ENCODE data around the gene AMBRA1.

The AMBRA1 gene

DNA sequence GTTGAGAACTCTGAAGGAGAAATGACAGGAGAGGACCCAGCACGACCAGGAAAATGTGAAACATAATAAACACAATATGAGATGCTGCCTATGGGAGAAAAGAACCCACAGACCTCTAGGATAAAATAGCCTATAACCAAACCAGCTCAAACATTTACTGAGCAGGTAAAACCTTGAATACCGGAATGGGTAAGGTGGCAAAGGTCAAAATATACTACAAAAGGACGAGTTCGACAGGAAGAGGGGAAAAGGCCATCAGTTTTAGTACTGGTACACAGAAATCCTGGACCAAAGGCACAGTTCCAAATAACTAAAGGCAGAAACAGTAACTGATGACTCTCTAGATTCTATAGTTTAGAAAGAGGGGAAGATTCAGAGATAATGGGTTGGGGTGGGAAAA lies 96.3 kb downstream of the AMBRA1 start:
- Histone ChIP-seq H3K27ac (no peak overlapping the region), H3K9me3 (no peaks in the 10 kb centered on the region), H3K27me3 (no peaks in the 10 kb centered on the region), H3K4me1 (no peaks in the 10 kb centered on the region), H3K4me3 (no peak overlapping the region), H3K36me3 (peaks cover 9 to 23% (median 18%) of the 10 kb centered on the region in 3 donors)
- DNase-seq: no peak
- no peak for TF ChIP-seq CTCF (IDR thresholded peaks at IDR 0.05)
- intact Hi-C loops (cut with DNase I; ENCODE audit: low total_unique reads): no loop called here

DNA sequence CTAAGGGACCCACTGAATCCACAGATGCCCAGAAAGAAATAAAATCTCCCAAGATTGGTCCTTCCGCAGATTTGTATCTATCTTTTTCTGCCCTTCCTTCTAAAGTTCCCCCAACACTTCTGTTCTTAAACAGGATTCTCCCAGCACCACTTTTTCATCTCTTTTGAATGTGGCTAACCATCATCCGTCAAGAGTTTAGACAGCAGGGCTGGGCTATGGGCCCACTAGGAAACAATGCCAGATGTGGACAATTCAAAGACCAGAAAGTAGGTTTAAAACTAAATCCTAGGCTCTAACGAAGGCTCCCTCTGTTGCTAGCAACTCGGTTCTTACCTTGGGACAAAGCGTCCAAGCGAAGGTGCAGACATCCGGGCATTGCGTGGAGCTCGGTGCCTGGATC lies 100.0 kb downstream of the AMBRA1 start:
- Histone ChIP-seq H3K9me3 (no peaks in the 10 kb centered on the region), H3K4me3 (no peak overlapping the region), H3K27ac (no peak overlapping the region), H3K27me3 (no peaks in the 10 kb centered on the region), H3K4me1 (peaks cover 0 to 7% (median 3%) of the 10 kb centered on the region in 4 donors), H3K36me3 (peaks cover 9 to 38% (median 20%) of the 10 kb centered on the region in 3 donors)
- no peak for TF ChIP-seq CTCF (IDR thresholded peaks at IDR 0.05)
- DNase-seq: no peak
- intact Hi-C loops (cut with DNase I; ENCODE audit: low total_unique reads): no loop called here

- peaks cover 9 to 38% (median 20%) of the 10 kb centered on the region in 3 donors for H3K36me3 ChIP-seq
- DNase-seq: no peak
- intact Hi-C loops (cut with DNase I; ENCODE audit: low total_unique reads): no loop called here
- no peaks in the 10 kb centered on the region for H3K9me3 ChIP-seq
- no peaks in the 10 kb centered on the region for H3K27me3 ChIP-seq
- no peak for TF ChIP-seq CTCF (IDR thresholded peaks at IDR 0.05)
- no peak overlapping the region for H3K27ac ChIP-seq
- no peak overlapping the region for H3K4me3 ChIP-seq
- peaks cover 0 to 7% (median 3%) of the 10 kb centered on the region in 4 donors for H3K4me1 ChIP-seq
These were observed 101.3 kb downstream of the AMBRA1 start for GRCh38 chr11:46492532-46492931.

DNA sequence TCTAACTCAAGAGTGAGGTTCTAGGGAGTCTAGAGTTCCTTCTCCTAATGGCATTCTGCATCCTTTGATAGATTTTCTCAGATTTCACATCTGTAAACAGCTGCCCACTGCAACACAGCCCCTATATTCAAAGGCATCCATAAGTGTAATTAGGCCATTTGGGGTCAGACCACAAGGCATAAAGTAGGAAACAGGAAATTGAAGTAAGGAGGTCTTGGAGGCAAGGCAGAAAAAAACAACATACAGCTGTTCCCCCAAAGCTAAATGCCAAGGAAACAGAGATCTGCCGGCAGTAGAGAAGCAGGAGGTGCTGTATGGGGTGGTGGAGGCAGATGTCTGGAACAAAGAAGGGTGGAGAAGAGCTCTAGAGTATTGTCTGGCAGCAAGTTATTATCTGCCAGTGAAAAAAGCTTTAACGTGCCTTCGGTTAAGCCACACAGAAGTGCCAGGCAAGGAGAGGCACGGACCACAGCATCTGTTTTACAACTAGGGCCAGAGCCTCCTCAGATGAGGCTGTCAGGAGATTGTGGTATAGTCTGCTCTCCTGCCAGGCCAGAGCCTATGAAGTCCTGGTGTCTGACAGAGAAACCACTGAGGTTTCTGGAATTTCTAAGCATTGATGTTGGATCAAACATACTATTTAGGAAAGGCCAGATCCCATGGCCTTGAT lies 102.0 kb downstream of the AMBRA1 start:
- TF ChIP-seq CTCF (IDR thresholded peaks at IDR 0.05): no peak
- no peak for DNase-seq
- Histone ChIP-seq H3K27me3 (no peaks in the 10 kb centered on the region), H3K4me1 (peaks cover 0 to 7% (median 3%) of the 10 kb centered on the region in 4 donors), H3K27ac (no peak overlapping the region), H3K9me3 (no peaks in the 10 kb centered on the region), H3K36me3 (peaks cover 9 to 38% (median 20%) of the 10 kb centered on the region in 3 donors), H3K4me3 (no peak overlapping the region)
- intact Hi-C loops (cut with DNase I; ENCODE audit: low total_unique reads): no loop called here

GRCh38 chr11:46490666-46491065 lies 103.2 kb downstream of the AMBRA1 start:
- DNase-seq: no peak
- TF ChIP-seq CTCF (IDR thresholded peaks at IDR 0.05): no peak
- no peak overlapping the region for H3K4me3 ChIP-seq
- H3K27me3 ChIP-seq: no peaks in the 10 kb centered on the region
- peaks cover 9 to 32% (median 20%) of the 10 kb centered on the region in 3 donors for H3K36me3 ChIP-seq
- H3K4me1 ChIP-seq: peaks cover 0 to 7% (median 3%) of the 10 kb centered on the region in 4 donors
- intact Hi-C loops (cut with DNase I; ENCODE audit: low total_unique reads): no loop called here
- no peaks in the 10 kb centered on the region for H3K9me3 ChIP-seq
- no peak overlapping the region for H3K27ac ChIP-seq
